ENCODE results near the gene TRIM24. TPM values are rescaled to one million over a fixed set of nuclear protein-coding genes. Genes with fewer than 3 reads are reported as not detected.

Gene TRIM24
- total RNA-seq: 7.4 and 15.9 TPM in 2 replicates

GRCh38 chr7:138460176-138460648 lies at the start of gene TRIM24:
Gene TRIM24, plus strand, starts transcription at chr7:138460259. Its CDS starts 290 bp downstream, at chr7:138460549.

Other genes with a start within 250 kb of the TRIM24 start
- not detected in 2 replicates for gene SVOPL, start 241.1 kb downstream of the TRIM24 start, total RNA-seq

All from bladder microvascular endothelial cell (primary cell).